Effector memory CD4-positive, alpha-beta T cell (primary cell): ENCODE results near the gene LLCFC1.

Experiments used
- DNase-seq, 3 donors: peaks; one replicate each; pipeline ENCODE4 v3.0.0-alpha.2; 2020
- H3K27ac ChIP-seq: 2 replicates; pipeline ENCODE4 v1.7.0; 2013; ENCODE audit warnings: mild to moderate bottlenecking, low read length, moderate library complexity; ENCODE audit not compliant: insufficient read depth, poor library complexity, severe bottlenecking
- H3K27me3 ChIP-seq: replicated peaks from 2 replicates; pipeline ENCODE4 v1.7.0; 2013; ENCODE audit warnings: mild to moderate bottlenecking, low read length; ENCODE audit not compliant: insufficient read depth, control insufficient read depth, poor library complexity, severe bottlenecking
- H3K36me3 ChIP-seq: 2 replicates; pipeline ENCODE4 v1.7.0; 2013; ENCODE audit warnings: mild to moderate bottlenecking, low read length, moderate library complexity; ENCODE audit not compliant: control insufficient read depth, insufficient read depth
- H3K4me1 ChIP-seq: 2 replicates; pipeline ENCODE4 v1.7.0; 2013; ENCODE audit warnings: low read length, mild to moderate bottlenecking; ENCODE audit not compliant: control insufficient read depth, insufficient read depth, poor library complexity, severe bottlenecking
- H3K4me3 ChIP-seq: 2 replicates; pipeline ENCODE4 v1.7.0; 2013; ENCODE audit warnings: low read length, low read depth, mild to moderate bottlenecking; ENCODE audit not compliant: insufficient read depth, poor library complexity, severe bottlenecking
- H3K9me3 ChIP-seq: 2 replicates; pipeline ENCODE4 v1.7.0; 2013; ENCODE audit warnings: mild to moderate bottlenecking, low read length, moderate library complexity; ENCODE audit not compliant: control insufficient read depth

Gene LLCFC1

GRCh38 chr7:142897691-142898090 lies 41.6 kb upstream of the LLCFC1 start:
- H3K36me3 ChIP-seq: no peaks in the 10 kb centered on the region
- no peak for DNase-seq
- H3K27ac ChIP-seq: no peak overlapping the region
- no peaks in the 10 kb centered on the region for H3K27me3 ChIP-seq
- H3K9me3 ChIP-seq: no peaks in the 10 kb centered on the region
- no peak overlapping the region for H3K4me3 ChIP-seq
- H3K4me1 ChIP-seq: no peaks in the 10 kb centered on the region

GRCh38 chr7:142898377-142899170 lies 40.7 kb upstream of the LLCFC1 start:
- Histone ChIP-seq H3K27me3 (no peaks in the 10 kb centered on the region), H3K4me1 (no peaks in the 10 kb centered on the region), H3K36me3 (no peaks in the 10 kb centered on the region), H3K4me3 (no peak overlapping the region), H3K9me3 (no peaks in the 10 kb centered on the region), H3K27ac (no peak overlapping the region)
- DNase-seq: no peak

GRCh38 chr7:142899661-142900060 lies 39.6 kb upstream of the LLCFC1 start:
- H3K4me3 ChIP-seq: no peak overlapping the region
- no peak overlapping the region for H3K27ac ChIP-seq
- no peaks in the 10 kb centered on the region for H3K9me3 ChIP-seq
- no peaks in the 10 kb centered on the region for H3K36me3 ChIP-seq
- no peak for DNase-seq
- H3K4me1 ChIP-seq: no peaks in the 10 kb centered on the region
- H3K27me3 ChIP-seq: no peaks in the 10 kb centered on the region

DNA sequence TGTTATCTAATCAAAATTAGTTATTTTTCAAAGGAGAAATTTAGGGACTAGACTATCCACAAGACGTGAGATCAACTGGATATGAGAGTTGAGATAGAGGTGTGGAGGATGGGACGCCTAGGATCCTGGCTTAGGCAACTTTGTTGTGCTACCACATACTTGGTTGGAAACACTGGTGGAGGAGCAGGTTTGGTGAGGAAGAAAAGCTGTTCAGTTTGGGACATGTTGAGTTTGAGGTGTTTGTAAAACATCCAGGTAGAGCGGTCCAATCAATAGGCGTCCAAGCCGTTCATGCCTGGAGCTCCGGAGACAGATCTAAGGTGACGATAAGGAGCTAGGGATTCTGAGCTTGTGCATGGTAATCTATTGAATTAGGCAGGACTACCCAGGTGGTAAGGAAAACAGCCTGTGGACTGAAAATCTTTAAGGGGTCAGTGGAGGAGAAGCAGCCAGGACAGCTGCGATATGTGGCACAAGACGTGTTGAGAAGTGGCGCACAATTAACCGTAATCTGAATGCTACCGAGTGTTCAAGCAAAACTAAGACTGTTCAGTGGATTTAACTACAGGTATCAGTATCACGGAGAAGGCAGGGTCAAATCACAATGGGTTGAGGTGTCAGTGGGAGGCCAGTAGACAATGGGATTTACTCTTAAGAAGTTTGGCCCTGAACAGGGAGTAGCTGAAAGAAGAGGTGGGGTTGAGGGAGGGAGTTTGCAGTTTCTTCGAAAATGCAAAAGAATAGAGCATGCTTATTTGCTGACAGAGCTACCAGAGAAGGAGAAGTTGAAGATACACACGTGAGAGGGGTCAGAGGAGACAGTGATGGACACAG lies 37.6 kb upstream of the LLCFC1 start:
- Histone ChIP-seq H3K27ac (no peak overlapping the region), H3K27me3 (no peaks in the 10 kb centered on the region), H3K9me3 (no peaks in the 10 kb centered on the region), H3K4me3 (no peak overlapping the region), H3K36me3 (no peaks in the 10 kb centered on the region), H3K4me1 (no peaks in the 10 kb centered on the region)
- DNase-seq: no peak

GRCh38 chr7:142904128-142904527 lies 35.2 kb upstream of the LLCFC1 start:
- no peaks in the 10 kb centered on the region for H3K36me3 ChIP-seq
- no peak overlapping the region for H3K4me3 ChIP-seq
- no peaks in the 10 kb centered on the region for H3K27me3 ChIP-seq
- H3K27ac ChIP-seq: no peak overlapping the region
- no peaks in the 10 kb centered on the region for H3K4me1 ChIP-seq
- H3K9me3 ChIP-seq: no peaks in the 10 kb centered on the region
- DNase-seq: no peak

- no peaks in the 10 kb centered on the region for H3K36me3 ChIP-seq
- no peaks in the 10 kb centered on the region for H3K9me3 ChIP-seq
- no peak overlapping the region for H3K27ac ChIP-seq
- H3K4me1 ChIP-seq: no peaks in the 10 kb centered on the region
- H3K4me3 ChIP-seq: no peak overlapping the region
- H3K27me3 ChIP-seq: no peaks in the 10 kb centered on the region
- no peak for DNase-seq
Measured at GRCh38 chr7:142905759-142906158, 33.5 kb upstream of the LLCFC1 start.

DNA sequence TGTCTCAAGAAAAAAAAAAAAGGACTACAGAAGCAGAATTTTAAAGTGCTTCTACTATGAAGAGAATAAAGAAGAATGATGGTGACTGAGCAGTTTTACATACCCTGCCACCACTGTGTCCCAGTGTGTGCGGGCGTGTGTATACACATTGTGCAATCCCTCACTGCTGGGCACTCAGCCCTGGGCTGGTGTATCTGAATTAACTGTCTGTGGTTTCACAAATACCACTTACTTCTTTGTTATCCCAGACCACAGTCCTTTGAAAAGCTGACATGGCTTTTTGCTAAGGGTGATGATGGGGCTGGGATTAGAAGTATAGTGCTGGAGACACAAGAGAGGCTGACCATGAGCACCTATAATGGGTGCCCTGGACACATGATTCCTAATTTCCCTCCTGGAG lies 32.6 kb upstream of the LLCFC1 start:
- Histone ChIP-seq H3K27ac (no peak overlapping the region), H3K36me3 (no peaks in the 10 kb centered on the region), H3K27me3 (no peaks in the 10 kb centered on the region), H3K9me3 (no peaks in the 10 kb centered on the region), H3K4me1 (no peaks in the 10 kb centered on the region), H3K4me3 (no peak overlapping the region)
- DNase-seq: no peak

DNA sequence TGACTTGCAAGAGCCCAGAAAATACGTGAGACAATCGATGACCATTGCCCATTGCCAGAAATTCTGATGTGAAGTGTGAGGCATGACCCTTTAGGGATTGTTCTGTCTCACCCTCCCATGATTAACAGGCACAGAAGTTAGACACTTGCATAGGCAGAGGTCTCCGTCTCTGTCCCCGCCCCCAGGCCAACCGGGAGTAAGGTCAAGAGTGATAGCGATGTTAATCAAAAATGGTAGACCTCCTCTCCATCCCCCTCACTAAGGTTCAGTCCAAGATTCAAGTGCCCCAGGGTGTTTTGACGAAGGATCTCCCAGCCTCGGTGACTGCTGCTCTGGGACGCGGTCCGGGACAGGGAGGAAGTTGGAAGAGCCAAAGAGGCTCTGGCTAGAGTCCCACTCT lies 31.0 kb upstream of the LLCFC1 start:
- Histone ChIP-seq H3K4me3 (no peak overlapping the region), H3K4me1 (no peaks in the 10 kb centered on the region), H3K27ac (no peak overlapping the region), H3K36me3 (no peaks in the 10 kb centered on the region), H3K9me3 (no peaks in the 10 kb centered on the region), H3K27me3 (no peaks in the 10 kb centered on the region)
- DNase-seq: no peak

DNA sequence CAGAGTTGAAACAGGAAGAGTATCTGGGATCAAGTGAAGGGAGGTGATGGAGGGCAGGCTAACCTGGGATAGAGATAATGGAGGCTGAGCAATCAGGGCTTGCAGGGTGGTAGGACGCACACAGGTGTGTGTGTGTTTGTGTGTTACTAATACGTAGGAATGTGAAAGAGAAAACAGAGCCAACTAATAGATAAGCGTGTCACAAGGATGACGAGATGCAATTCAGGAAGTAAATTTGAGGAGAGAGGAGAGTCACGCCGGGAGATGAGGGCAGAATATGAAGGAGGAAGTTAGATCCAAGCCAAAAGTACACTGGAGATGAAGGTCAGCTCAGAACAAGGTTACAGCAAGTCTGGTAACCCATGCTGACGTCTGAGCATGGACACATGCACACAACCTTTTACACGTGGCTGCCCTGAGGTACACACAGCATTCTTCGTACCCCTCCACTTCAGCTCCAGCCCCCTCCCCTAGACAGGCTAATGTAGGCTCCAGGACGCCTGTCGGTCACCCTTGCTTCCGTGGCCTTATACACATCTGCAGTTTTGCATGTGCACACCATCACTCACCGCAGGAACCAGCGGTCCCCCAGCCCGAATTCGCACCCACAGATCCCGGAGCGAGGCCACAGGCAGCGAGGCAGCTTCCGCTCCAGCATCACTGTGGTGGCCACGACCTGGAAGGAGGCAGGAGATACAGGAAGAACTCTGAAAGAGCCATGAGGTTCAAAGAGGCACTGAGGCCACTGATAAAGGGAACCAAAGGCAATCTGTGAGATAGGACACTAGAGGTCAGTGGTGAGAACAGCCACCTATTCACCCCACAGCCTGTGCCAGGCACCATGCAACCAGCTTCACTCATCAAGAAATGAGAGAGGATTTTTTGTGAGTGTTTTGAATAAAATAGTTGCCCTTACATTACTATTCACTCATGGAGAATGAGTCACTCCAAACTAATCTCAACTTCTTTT lies 30.1 kb upstream of the LLCFC1 start:
- Histone ChIP-seq H3K36me3 (no peaks in the 10 kb centered on the region), H3K9me3 (no peaks in the 10 kb centered on the region), H3K4me1 (no peaks in the 10 kb centered on the region), H3K27me3 (no peaks in the 10 kb centered on the region), H3K4me3 (no peak overlapping the region), H3K27ac (no peak overlapping the region)
- DNase-seq: no peak
